Stimulated activated CD8-positive, alpha-beta memory T cell treated with anti-CD3 and anti-CD28 coated beads, Interleukin-12 subunit alpha, Interleukin-12 subunit beta, amount 100 ng/mL, for 4 hours (primary cell): ENCODE data around the gene MGRN1.

ENCODE experiments used
- DNase-seq: peaks from one replicate; pipeline ENCODE4 v3.0.0-alpha.2; 2020; ENCODE audit warnings: low read depth

The MGRN1 gene

DNA sequence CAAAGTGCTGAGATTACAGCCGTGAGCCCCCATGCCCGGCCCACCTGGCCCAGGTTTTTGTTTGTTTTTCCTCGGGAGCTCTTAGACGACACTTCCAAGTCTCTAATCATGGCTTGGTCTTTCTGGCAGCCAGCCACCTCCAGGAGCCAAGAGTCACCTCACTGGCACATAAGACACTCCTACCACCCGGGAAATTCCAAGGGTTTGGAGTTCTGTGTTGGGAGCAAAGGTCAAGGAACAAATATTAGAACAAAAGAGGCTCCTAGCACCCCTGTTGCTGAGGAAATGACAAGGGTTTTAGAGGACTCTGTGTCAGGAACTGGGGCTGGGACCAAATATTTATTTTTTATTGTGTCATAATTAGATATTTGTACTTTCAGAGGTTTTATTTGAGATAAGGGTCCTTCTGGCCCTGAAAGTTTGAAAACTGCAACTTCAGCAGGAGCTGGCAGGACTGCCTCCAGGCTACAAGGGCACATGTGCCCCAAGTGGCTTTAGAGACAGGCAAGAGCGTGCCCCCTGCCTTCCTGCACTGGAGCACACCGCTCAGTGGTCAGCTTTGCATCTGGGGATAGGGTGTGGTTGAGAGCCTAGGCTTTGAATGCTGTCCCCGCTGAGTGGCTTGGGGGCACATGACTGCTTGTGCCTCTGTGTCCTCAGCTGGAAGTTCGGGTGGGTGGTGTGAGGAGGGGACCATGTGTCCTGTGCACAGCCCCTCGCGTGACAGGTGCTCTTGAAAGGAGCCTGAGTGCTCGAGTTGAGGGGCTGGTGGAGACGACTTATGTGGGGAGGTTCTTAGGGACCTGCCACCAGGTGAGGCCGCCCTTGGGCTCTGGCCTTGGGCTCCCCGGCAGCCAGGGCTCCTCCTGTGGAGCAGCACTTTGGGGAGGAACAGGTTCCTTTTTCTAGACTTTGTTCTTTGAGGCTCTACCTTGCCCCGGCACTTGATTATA, 29.7 kb downstream of the MGRN1 start:
- DNase-seq: no peak

DNA sequence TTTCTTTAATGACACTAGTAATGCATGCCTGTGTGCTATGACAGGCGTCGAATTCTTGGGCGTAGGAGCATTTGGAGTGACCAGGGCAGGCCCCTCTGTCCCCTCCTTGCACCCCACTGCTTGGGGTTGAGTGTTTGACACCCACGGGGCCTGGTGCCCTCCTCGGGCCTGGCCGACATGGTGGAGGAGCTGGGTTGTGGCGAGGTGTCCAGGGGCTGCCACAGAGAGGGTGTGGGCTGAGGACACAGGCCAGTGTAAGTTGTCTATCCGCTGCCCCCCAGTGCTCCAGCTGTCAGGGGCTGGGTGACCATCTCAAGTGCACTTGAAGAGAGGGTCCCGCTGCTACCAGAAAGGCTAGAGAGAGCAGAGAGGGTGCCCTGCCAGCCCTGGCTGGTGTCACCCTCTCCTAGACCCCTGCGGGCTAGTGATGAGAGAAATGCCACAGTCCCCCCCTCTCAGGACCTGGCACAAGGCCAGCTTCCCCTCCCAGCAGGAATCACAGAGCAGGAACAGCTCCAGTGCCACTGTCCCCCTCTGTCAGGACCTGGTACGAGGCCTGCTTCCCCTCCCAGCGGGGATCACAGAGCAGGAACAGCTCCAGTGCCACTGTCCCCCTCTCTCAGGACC, 30.5 kb downstream of the MGRN1 start:
- DNase-seq: no peak

DNA sequence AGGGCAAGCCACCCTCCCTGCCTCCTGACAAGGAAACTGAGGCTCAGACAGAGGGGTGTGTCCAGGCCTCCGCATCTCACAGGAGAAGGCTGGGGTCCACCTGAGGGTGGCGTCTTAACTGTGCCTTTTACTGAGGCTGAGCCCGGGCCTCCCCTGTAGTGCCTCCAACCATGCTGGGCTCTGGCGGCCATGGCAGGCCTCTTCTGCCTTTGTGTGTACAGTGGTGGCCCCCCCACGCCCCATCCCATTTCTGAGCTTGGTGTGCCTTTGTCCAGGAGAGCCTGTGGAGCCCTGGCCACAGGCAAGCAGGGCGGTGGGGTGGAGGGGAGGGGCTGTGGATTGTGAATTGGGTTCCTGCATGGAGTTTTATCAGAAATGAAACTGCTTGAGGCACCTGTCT, 31.2 kb downstream of the MGRN1 start:
- no peak for DNase-seq

DNA sequence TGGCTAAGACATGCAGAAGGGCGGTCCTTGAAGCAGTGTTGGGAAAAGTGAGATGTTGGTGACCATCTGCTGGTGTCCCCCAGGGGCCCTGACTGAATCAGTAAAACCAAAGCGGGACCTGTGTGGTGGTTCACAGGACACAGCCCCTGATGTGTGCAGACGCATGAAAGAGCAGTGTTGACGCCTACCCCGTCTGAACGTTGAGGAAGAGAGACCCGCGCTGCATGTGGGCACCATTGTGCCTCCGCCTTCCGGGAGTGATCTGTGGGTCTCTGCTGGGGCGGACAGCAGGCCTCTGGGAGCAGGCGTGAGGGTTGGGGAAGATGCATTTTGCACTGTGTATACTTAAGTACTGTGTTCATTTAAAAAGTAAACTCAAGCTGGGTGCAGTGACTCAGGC, 31.6 kb downstream of the MGRN1 start:
- DNase-seq: no peak

DNA sequence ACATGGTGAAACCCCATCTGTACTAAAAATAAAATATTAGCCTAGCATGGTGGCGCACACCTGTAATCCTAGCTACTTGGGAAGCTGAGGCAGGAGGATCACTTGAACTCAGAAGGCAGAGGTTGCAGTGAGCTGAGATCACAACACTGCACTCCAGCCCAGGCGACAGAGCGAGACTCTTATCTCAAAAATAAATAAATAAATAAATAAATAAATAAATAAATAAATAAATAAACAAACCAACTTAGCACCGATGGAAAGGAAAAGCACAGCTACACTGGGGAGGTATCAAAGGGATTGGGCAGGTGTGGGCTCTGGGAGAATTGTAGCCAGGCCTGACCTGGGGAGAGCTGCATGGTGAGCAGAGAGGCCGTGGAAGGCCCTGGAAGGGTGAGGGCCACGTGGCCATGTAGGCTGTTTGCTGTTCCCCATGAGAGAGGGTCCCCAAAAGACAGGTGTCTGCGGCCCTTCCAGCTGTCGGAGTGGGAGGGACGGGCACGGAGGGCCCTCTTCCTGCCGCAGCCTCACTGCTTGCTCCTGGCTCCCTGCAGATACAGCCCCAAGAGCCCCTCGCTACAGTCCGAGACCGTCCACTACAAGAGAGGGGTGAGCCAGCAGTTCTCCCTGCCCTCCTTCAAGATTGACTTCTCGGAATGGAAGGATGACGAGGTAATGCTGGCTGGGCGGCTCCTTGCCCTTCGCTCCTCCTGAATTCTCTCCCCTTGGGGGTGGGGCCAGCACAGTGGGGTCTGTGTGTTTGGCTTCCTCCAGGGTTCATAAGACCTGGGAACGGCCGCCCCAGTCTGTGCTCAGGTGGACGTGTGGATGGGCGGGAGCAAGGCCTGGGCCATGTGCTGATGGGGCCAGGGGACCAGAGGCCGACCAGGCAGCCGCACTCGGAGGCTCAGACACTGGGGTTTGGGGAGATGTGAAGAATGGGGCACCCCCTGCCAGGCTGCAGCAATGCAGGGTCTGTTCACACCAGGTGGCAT, 32.4 kb downstream of the MGRN1 start:
- no peak for DNase-seq

DNA sequence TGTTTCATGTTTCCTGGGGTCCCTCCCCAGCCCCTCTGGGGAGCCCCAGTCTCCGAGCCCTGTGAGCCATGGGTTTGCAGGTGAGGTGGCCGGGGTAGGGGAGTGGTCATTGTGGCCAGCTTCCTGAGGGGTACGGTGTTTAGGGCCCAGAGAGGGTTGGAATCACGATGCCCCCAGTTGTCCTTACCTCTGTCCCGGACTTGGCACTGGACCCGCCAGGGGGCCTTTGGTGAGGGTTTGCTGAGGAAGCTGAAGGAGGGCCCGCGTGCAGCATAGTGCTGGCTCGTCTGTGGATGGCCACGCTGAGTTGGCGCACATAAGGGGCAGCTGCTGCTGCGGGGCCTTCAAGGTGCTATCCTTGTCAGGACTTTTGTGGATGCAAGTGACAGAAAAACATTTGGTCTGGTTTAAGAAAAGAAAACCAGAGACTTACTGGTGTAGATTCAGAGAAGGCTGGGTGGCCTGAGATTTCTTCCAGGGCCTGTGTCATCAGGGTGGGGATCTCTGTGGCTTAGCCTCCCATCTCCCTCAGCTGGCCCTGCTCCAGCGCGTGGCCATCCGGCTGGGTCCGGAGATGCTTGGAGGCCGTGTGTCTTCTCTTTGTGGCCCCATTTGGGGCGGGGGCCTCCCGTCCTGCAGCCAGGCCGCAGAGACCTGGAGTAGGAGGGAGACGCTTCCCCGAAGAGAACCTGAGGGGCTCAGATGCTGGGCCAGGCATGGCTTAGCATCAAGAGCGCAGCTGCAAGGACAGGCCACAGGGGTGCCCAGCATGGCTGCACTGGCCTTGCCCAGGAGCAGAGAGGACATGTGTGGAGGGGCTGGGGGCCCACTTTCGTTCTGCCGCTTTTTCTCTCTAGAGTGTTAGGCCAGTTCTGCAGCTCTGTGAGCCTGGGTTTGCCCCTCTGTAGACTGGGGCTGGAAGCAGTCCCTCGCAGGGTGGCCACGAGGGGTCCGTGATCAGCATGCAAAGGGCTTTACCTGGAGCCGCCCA, 35.0 kb downstream of the MGRN1 start:
- DNase-seq: no peak

DNA sequence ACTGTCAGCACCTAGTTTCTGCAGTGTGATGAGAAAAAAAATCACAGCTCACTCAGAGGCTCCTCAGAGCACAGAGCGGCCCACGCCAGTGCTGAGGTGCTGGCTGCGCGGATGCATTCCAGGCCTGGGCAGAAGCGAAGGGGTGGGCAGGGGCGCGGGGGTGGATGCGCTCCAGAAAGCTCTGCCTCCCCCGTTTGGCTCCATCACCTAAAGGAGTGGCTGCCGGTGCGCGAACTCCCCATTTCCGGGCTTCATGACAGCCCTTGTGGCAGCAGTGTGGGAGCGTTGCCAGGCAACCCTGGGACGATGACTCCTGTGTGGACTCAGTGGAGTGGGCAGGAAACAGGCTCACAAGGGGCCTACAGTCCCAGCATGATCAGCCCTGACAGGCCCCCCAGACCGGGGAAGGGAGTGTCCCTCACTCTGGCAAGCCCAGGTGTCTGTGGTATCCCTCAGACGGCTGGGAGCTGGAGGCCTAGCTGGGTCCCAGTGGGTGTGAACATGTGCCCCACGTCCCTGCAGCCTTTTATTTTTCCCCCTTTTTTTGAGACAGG, 35.9 kb downstream of the MGRN1 start:
- DNase-seq: peak; percentile 78

DNA sequence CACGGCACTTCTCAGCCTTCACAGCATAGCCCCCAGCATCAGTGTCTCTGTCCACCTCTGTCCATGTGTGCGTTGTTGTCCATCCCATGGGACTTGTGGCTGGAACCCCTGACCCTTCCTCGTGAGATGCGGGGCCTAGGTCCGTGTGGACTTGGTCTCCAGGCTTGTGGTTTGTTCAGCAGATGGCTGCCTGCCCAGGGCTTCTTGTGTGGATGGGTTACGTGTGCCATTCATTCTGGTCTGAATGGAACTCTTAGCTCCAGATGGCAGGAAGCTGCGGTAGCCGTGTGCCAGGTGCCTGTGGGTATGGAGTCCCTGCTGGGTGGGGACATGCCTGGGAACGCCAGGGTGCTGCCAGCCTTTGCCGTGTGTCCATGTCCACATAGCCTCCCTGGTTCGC, 37.0 kb downstream of the MGRN1 start:
- no peak for DNase-seq

DNA sequence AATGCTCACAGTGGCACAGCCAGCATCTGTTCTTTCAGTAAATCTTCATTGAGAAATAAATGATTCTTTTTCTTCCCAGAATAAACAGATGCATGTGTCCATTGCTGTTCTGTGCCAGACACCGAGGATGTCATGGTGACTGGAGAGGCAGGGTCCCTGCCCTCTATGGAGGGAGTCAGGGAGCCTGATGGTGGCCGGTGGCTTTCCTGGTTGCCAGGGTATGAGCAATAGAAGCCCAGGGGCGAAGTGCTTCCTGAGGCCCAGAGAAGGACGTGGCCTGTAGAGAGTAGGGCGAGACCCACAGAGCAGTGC, 38.8 kb downstream of the MGRN1 start:
- no peak for DNase-seq

DNA sequence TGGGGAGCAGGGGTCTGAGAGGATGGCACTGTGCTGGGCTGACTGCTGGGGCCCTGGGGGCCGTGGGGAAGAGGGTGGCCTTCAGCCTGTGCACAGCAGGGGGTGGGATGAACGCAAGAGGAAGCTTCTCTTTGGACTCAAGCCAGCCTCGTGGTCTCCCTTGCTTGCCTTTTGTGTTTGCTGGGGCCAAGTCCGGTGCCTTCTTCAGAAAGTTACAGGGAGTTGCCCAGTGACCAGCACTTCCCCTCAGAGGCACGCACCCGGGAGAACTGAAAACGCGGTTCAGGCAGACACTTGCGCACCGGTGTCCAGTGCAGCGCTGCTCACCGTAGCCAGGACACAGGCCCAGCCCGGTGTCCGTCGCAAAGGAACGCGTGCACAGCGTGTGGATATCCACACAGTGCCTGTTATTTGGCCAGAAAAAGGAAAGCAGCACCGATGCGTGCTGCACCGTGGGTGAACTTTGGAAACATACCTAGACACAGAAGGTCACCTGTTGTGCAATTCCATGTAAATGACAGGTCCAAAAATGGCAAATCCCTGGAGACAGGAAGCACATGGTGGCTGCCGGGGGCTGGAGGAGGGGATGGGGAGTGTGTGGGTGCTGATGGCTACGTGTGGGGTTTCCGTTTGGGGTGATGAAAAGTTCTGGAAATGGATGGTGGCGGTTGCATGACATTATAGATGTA, 39.3 kb downstream of the MGRN1 start:
- DNase-seq: no peak

DNA sequence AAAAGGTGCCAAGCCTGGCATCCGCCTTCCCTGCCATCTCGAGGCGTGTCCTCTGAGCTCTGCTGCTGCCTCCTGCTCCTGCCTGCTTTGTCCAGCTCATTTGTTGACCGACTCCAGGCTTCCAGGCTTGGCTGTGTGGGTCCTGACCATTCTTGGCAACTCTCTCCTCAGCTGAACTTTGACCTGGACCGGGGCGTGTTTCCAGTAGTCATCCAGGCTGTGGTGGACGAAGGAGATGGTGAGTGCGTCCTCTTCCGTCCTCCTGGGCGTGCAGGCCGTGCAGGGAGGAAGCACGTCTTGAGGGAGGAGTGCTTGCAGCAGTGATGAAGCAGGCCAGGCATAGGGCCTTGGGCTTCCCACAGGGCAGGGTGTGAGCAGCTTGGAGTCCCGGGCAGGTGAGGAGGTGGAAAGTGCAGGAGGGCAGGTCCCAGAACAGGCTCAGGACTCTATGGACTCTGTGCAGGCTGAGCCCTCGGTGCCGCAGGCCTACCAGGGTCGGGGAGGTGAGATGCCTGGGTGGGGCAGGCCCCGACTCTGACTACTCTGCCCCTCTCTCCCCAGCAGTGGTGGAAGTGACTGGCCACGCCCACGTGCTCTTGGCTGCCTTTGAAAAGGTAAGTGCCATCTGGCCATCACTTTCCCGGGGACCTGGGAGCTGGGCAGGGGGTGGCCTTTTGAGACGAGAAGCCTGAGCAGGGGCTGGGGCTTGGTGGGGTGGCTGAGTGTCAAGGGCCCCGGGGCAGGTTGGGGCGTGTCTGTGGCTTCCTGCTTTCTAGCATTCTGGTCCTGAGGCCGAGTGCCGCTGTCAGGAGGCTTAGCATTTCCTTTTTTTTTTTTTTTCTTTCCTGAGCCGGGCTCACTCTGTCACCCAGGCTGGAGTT, 40.2 kb downstream of the MGRN1 start:
- DNase-seq: peak; percentile 29

DNA sequence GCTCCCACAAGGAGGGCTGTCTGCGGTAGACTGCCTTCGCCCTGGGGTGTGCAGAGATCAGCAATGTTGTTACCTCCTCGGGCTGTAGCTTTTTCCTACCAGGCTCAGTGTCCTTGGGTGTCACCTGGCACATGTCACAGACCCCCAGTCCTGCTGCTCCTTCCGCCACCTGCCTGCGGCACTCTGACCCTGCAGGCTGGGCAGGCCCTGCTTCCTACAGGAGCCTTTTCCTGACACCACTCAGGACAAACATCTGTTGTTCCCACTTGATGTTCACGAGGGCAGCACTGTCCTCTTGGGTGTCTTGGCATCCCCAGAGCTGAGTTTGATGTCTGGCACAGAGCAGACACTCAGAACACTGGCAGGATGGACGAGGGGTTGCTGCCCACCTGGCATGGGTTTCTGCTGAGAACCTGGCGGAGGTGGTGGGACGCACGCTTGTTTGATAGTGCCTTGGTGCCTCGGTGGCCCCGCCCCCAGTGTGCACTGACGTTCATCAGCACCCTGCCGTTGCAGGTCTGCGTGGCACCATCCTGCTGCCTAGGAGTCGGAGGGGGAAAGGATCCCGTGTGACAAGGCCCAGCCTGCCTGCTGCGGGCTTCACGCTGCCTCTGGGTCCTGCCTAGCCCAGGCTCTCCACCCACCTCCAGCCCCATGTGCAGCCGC, 42.0 kb downstream of the MGRN1 start:
- DNase-seq: no peak

DNA sequence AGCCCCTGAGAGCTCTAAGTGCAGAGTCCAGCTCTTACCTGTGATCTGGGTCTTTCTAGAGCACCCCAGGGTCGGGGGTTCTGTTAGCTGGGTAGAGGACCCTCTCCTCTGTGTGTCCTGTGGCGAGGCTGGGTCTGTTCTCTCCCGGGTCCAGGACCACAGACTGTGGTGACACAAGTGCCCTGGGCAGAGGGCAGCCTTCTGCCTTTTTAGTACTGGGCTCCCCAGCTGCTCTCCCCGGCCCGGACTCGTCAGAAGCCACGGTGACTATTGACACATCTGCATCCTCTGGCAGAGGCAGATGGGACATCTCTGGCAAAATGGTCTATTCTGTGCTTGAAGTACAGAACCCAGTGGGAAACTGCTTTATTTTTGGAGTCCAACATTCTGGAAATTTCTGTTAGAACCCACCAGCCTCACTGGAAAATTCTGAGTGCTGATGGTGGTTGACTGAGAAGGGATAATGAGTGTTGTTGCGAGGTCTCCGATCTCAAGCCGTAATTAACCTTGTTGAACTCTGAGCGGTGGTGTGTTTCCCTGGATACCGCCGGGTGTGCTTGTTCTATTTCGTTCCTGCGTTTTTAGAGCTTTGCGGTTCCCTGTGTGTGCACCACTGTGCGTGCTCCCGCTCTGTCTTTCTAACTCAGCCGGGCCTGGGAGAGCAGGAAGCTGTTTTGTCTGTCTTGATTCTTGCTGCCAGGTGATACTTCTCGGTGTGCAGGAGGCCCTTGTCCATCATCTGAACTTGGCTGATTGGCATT, 42.8 kb downstream of the MGRN1 start:
- no peak for DNase-seq

DNA sequence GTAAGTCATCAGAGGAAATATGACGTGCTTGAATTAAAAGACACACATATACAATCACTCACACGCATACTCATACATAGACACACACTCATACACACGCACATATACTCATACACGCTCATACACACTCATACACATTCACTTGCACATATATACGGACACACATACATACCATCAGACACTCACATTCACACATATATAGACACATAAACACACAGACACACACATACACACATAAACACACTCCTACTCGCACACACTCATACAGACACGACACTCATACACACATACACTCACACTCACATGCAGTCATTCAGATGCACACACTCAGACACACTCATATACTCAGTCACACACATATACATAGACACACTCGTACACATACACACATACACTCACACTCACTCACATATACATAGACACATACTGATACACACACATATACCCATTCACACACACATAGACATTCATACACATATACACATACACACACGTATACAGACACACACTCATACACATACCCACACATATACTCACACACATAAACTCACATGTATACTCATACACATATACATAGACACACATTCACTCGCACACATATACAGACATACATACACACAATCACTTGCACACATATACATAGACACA, 43.8 kb downstream of the MGRN1 start:
- no peak for DNase-seq

DNA sequence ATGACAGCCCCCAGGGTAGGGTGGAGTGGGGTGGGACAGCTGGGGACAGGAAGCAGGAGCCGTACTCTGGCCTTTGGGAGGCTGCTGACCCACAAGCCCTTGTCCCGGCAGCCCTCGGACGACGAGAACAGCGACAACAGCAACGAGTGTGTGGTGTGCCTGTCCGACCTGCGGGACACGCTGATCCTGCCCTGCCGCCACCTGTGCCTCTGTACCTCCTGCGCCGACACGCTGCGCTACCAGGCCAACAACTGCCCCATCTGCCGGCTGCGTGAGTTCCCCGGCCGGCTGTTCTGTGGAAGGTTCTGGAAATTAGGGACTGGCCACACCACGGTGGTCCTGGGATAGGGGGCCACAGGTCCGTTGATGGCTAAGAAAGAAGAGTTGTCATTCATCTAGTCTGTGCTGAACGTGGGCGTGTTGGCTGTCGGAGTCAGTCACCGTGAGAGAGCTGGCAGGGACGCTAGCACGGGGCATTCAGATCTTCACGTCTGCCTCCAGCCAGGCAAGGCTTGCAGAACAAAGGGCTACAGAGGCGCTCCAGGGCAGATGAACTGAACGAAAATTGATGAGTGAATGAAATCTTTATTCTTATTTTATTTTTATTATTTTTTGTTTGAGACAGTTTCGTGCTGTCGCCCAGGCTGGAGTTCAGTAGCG, 48.9 kb downstream of the MGRN1 start:
- DNase-seq: no peak

DNA sequence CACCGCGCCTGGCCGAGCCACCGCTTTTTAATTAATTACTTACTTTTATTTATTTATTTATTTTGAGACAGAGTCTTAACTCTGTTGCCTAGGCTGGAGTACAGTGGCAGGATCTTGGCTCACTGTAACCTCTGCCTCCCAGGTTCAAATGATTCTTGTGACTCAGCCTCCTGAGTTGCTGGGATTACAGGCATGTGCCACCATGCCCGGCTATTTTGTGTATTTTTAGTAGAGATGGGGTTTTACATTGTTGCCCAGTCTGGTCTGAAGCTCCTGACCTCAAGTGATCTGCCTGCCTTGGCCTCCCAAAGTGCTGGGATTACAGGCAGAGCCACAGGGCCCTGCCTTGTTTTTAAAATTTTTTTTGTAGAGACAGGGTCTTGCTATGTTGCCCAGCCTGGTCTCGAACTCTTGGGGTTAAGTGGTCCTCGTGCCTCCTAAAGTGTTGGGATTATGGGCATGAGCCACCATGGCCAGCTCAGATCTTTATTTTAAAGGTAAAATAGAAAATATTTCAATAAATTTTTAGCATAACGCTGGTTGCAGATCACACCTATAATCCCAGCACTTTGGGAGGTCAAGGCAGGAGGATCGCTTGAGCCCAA, 50.4 kb downstream of the MGRN1 start:
- DNase-seq: no peak
